Brain microvascular endothelial cell (primary cell): ENCODE measurements around the gene EXOC2.
"Not testable (repeated sequence)": the region's sequence is repeated elsewhere in the genome, so short reads cannot be mapped to it uniquely, and the experiment has no call there.

ENCODE experiments used
- DNase-seq: peaks from one replicate; pipeline ENCODE4 v3.0.0-alpha.2; 2020
- H3K27ac ChIP-seq: fragments of 250-450 bp; sonication (Bioruptor Pico); 2 replicates; pipeline ENCODE4 v1.5.1; 2020; ENCODE audit warnings: mild to moderate bottlenecking, moderate library complexity
- H3K27me3 ChIP-seq: fragments of 250-450 bp; sonication (Bioruptor Pico); replicated peaks from 2 replicates; pipeline ENCODE4 v1.5.1; 2020; ENCODE audit warnings: mild to moderate bottlenecking
- H3K36me3 ChIP-seq: fragments of 250-450 bp; sonication (Bioruptor Pico); replicated peaks from 2 replicates; pipeline ENCODE4 v1.5.1; 2020; ENCODE audit warnings: mild to moderate bottlenecking
- H3K4me3 ChIP-seq: 2 replicates; pipeline ENCODE4 v1.5.1; 2011; ENCODE audit warnings: low read depth, mild to moderate bottlenecking, control low read depth, low read length, moderate library complexity
- in situ Hi-C: cut with HindIII; loops from 2 replicates; pipeline ENCODE4 v1.10.0; 2017; ENCODE audit warnings: low sequenced_read_pairs, low pct_ligation_motif_present
- TF ChIP-seq, protein P1 (sequence below): IDR thresholded peaks from 2 replicates; pipeline ENCODE4 v1.5.1; 2011; ENCODE audit warnings: low read depth, mild to moderate bottlenecking, moderate library complexity, low read length, control low read depth, inconsistent platforms; ENCODE audit errors: missing control alignments

The EXOC2 gene

DNA sequence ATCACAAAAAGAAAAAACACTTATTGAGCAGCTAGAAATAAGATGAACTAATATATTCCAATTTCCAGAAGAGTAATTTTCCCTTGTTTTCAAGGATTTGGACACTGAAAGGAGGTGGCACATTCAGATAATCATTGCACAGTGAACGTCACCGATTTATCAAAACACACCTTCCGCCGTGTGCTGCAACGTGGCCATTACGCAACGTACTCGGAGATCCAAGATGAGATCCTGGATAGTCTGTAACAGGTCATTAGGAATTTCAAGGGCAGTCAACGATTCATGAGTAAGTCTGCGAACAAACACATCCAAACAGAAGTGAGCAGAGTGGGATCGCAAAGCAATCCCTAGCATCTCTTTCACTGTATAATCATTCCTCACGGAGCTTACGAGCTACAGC is 129.1 kb downstream of the EXOC2 start:
- TF ChIP-seq, protein P1, sequence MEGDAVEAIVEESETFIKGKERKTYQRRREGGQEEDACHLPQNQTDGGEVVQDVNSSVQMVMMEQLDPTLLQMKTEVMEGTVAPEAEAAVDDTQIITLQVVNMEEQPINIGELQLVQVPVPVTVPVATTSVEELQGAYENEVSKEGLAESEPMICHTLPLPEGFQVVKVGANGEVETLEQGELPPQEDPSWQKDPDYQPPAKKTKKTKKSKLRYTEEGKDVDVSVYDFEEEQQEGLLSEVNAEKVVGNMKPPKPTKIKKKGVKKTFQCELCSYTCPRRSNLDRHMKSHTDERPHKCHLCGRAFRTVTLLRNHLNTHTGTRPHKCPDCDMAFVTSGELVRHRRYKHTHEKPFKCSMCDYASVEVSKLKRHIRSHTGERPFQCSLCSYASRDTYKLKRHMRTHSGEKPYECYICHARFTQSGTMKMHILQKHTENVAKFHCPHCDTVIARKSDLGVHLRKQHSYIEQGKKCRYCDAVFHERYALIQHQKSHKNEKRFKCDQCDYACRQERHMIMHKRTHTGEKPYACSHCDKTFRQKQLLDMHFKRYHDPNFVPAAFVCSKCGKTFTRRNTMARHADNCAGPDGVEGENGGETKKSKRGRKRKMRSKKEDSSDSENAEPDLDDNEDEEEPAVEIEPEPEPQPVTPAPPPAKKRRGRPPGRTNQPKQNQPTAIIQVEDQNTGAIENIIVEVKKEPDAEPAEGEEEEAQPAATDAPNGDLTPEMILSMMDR = no peak
- Histone ChIP-seq H3K27ac (no peak overlapping the region), H3K36me3 (peaks cover 23% of the 10 kb centered on the region), H3K27me3 (no peaks in the 10 kb centered on the region), H3K4me3 (no peak overlapping the region)
- in situ Hi-C loops = no loop called here
- DNase-seq = no peak

DNA sequence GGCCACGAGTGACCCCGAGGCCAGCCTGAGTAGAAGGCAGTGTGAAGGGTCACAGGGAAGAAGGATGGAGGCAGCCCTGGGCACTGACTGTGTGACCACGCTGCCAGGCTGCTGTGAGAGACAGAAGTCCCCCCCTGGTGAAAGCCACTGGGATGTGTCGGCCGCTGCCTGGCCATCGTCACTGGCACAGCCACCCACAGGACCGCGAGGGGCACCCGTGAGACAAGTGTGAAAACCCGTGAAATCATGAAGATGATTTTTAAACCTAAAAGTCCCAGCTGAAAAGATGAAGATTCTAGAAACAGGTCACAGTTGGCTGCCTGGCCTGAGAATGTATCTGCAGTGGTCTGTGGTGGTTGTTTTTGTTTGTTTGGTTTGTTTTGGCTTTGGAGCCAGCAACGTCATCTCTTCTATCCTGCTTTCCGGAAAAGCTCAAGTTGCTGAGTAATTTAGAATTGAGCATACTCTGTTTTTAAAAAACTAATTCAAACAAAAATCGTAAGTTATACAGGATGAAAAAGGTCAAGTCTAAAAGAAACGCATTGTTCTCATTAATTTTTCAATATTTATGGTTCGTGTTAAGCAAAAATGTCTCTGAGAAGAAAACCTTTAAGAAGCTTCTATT is 130.8 kb downstream of the EXOC2 start:
- DNase-seq = no peak
- Histone ChIP-seq H3K27me3 (no peaks in the 10 kb centered on the region), H3K27ac (no peak overlapping the region), H3K36me3 (peaks cover 18% of the 10 kb centered on the region), H3K4me3 (no peak overlapping the region)
- in situ Hi-C loops = no loop called here
- TF ChIP-seq, protein P1 = no peak

DNA sequence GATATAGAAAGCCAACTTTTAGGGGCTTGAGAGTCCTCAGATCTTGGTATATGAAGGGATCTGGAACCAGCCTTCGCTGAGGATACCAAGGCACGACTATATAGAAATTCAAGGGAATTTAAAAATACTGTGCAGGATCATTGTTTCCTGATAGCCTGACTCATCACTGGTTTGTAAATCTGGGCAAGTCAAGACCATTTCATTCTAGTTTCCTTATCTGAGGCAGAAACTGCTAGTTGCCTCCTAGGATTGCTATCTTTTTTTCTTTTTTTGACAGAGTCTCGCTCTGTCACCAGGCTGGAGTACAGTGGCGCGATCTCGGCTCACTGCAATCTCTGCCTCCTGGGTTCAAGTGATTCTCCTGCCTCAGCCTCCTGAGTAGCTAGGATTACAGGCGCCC is 131.6 kb downstream of the EXOC2 start:
- H3K4me3 ChIP-seq, in situ Hi-C loops, H3K27ac ChIP-seq, H3K27me3 ChIP-seq, DNase-seq: not testable (repeated sequence)
- peaks cover 19% of the 10 kb centered on the region for H3K36me3 ChIP-seq

DNA sequence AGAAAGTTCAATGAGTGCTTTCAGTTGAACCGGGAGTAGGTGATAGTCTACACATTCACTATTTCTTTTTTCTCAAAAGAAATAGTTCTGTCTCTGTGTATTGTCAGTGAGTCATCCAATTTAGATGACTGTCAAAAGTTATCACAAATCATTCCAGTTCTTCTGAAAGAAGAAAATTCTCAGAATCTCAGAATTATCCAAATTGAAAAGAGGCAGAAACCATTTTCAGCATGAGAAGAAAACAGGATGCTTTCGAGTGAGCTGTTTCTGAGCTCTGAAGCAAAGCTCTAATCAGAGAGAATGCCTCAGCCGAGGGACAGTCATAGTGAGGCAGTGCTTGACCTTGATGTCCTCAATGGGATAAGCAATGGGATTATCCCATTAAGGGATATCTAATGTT is 134.0 kb downstream of the EXOC2 start:
- Histone ChIP-seq H3K36me3 (peaks cover 25% of the 10 kb centered on the region), H3K27ac (no peak overlapping the region), H3K4me3 (no peak overlapping the region), H3K27me3 (no peaks in the 10 kb centered on the region)
- TF ChIP-seq, protein P1 = no peak
- DNase-seq = no peak
- in situ Hi-C loops = no loop called here

DNA sequence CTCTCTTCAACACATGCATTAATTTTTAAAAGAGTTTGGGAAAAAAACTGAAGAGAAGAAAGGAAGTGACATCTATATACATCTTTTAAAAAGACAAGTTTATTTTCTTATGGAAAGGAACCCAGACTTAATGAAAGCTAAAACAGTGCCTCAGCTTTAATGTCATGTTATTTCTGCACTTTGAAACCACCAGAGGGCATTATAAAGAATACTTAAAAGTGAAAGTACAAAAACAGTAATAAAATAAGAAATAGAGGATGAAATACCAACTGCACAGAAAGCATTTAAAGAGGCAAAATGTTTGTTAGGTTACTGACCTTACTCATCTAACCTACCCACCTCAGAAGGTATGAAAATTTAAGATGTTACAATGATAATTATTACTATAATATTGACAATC is 134.8 kb downstream of the EXOC2 start:
- DNase-seq = no peak
- in situ Hi-C loops = no loop called here
- H3K27me3 ChIP-seq = no peaks in the 10 kb centered on the region
- H3K4me3 ChIP-seq = no peak overlapping the region
- TF ChIP-seq, protein P1 = no peak
- peaks cover 26% of the 10 kb centered on the region for H3K36me3 ChIP-seq
- no peak overlapping the region for H3K27ac ChIP-seq

DNA sequence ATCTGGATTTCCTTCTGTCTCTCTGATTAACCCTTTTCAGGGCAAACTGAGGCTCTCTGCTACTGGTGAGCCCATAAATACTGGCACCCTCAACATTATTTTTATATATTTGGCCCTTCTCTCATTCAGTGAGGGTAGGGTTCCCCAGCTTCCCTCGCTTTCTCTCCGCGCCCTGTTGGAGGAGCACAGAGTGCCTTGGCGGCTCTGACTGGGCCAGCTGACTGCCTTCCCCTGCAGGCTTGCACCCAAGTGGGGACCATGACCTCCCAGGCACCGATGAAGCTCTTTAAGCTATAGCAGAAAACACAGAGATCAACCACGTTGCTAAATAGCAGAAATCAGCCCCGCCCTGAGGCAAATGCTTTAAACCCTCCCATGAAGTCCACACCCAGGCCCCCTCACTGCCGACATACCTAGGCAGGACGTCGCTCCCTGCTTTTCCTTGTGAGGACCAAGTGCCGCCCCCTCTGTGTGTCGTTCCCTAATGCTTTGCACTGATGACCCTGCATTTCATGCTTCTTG is 141.0 kb downstream of the EXOC2 start:
- in situ Hi-C loops = no loop called here
- no peaks in the 10 kb centered on the region for H3K27me3 ChIP-seq
- no peak overlapping the region for H3K4me3 ChIP-seq
- TF ChIP-seq, protein P1 = no peak
- peaks cover 33% of the 10 kb centered on the region for H3K36me3 ChIP-seq
- DNase-seq = no peak
- H3K27ac ChIP-seq = no peak overlapping the region
